Glomerular endothelial cell (primary cell): ENCODE data around the gene DIS3L2. TPM values are rescaled to one million over a fixed set of nuclear protein-coding genes. Genes with fewer than 3 reads are reported as not detected.
"Not testable (repeated sequence)": the region's sequence is repeated elsewhere in the genome, so short reads cannot be mapped to it uniquely, and the experiment has no call there.

Experiments
- DNase-seq: peaks from one replicate; pipeline ENCODE4 v3.0.0-alpha.2; 2011; ENCODE audit warnings: low read depth, low spot score; ENCODE audit errors: extremely low read depth
- total RNA-seq: library from RNA; depleted of rRNA; stranded (reverse); fragments of >200 nt; gene quantifications from 2 replicates; pipeline ENCODE4 v1.2.3, GENCODE V29; 2015

The DIS3L2 gene
- total RNA-seq, 1 donor from 2014 or later: 33.5 TPM

- DNase-seq: not testable (repeated sequence)
Measured at GRCh38 chr2:232363064-232363783, 401.7 kb downstream of the DIS3L2 start.

GRCh38 chr2:232363784-232364615 is 402.5 kb downstream of the DIS3L2 start:
- DNase-seq: no peak

GRCh38 chr2:232364806-232365594 is 403.5 kb downstream of the DIS3L2 start:
- DNase-seq: not testable (repeated sequence)

- DNase-seq: no peak
Measured at GRCh38 chr2:232365621-232366321, 404.3 kb downstream of the DIS3L2 start.

- not testable (repeated sequence) for DNase-seq
Measured at GRCh38 chr2:232366461-232366860, 404.9 kb downstream of the DIS3L2 start.

- no peak for DNase-seq
Measured at GRCh38 chr2:232367016-232367415, 405.5 kb downstream of the DIS3L2 start.

GRCh38 chr2:232367591-232368233 is 406.2 kb downstream of the DIS3L2 start:
- no peak for DNase-seq

- DNase-seq: no peak
Measured at GRCh38 chr2:232368311-232368731, 406.8 kb downstream of the DIS3L2 start.

GRCh38 chr2:232369126-232369951 is 407.8 kb downstream of the DIS3L2 start:
- DNase-seq: no peak

- DNase-seq: not testable (repeated sequence)
Measured at GRCh38 chr2:232370007-232370406, 408.5 kb downstream of the DIS3L2 start.

GRCh38 chr2:232372231-232373208 is 411.0 kb downstream of the DIS3L2 start:
- no peak for DNase-seq

- DNase-seq: no peak
Measured at GRCh38 chr2:232374356-232374755, 412.8 kb downstream of the DIS3L2 start.

GRCh38 chr2:232375164-232375563 is 413.7 kb downstream of the DIS3L2 start:
- DNase-seq: no peak

GRCh38 chr2:232376260-232376659 is 414.7 kb downstream of the DIS3L2 start:
- DNase-seq: no peak

- no peak for DNase-seq
Measured at GRCh38 chr2:232376713-232377112, 415.2 kb downstream of the DIS3L2 start.

GRCh38 chr2:232377319-232377718 is 415.8 kb downstream of the DIS3L2 start:
- no peak for DNase-seq

- DNase-seq: no peak
Measured at GRCh38 chr2:232377841-232378734, 416.6 kb downstream of the DIS3L2 start.
